Measurements from ENCODE around the gene RETREG3. TPM values are rescaled to one million over a fixed set of nuclear protein-coding genes. Genes with fewer than 3 reads are reported as not detected.
"Not testable (repeated sequence)": the region's sequence is repeated elsewhere in the genome, so short reads cannot be mapped to it uniquely, and the experiment has no call there.

The RETREG3 gene
- total RNA-seq (2014; rRNA removed; shearing (Covaris generic)): 25.4 and 28.7 TPM in 2 replicates

GRCh38 chr17:42609182-42609813, at the start of gene RETREG3, which contains the start of gene TUBG1:
TSS of gene RETREG3 (minus strand) at chr17:42609374. CDS start at chr17:42609324, 50 bp downstream.
TSS of gene TUBG1 (plus strand) at chr17:42609683. CDS start at chr17:42609738, 55 bp downstream.
- DNase-seq (ENCODE audit: low read depth): peak; percentile 98

- no peak for DNase-seq (ENCODE audit: low read depth)
Measured at GRCh38 chr17:42657824-42658588, 48.8 kb upstream of the RETREG3 start.

GRCh38 chr17:42655528-42655927, 46.4 kb upstream of the RETREG3 start:
- DNase-seq (ENCODE audit: low read depth): peak; percentile 84

- DNase-seq (ENCODE audit: low read depth): peak; percentile 92
Measured at GRCh38 chr17:42653179-42654124, 44.3 kb upstream of the RETREG3 start.

- DNase-seq (ENCODE audit: low read depth): no peak
Measured at GRCh38 chr17:42651392-42651791, 42.2 kb upstream of the RETREG3 start.

- DNase-seq (ENCODE audit: low read depth): peak; percentile 30
Measured at GRCh38 chr17:42647778-42648177, 38.6 kb upstream of the RETREG3 start.

GRCh38 chr17:42642336-42642735, 33.2 kb upstream of the RETREG3 start:
- no peak for DNase-seq (ENCODE audit: low read depth)

- DNase-seq (ENCODE audit: low read depth): no peak
Measured at GRCh38 chr17:42640121-42640520, 30.9 kb upstream of the RETREG3 start.

- DNase-seq (ENCODE audit: low read depth): no peak
Measured at GRCh38 chr17:42639525-42640113, 30.4 kb upstream of the RETREG3 start.

- no peak for DNase-seq (ENCODE audit: low read depth)
Measured at GRCh38 chr17:42632949-42633444, 23.8 kb upstream of the RETREG3 start.

GRCh38 chr17:42629411-42630009, 20.3 kb upstream of the RETREG3 start:
- DNase-seq (ENCODE audit: low read depth): no peak

- not testable (repeated sequence) for DNase-seq (ENCODE audit: low read depth)
Measured at GRCh38 chr17:42627032-42627764, 18.0 kb upstream of the RETREG3 start.

- DNase-seq (ENCODE audit: low read depth): peak; percentile 58
Measured at GRCh38 chr17:42623732-42624596, 14.8 kb upstream of the RETREG3 start.

GRCh38 chr17:42623271-42623670, 14.1 kb upstream of the RETREG3 start:
- DNase-seq (ENCODE audit: low read depth): no peak

- not testable (repeated sequence) for DNase-seq (ENCODE audit: low read depth)
Measured at GRCh38 chr17:42621987-42622386, 12.8 kb upstream of the RETREG3 start.

- DNase-seq (ENCODE audit: low read depth): peak; percentile 61
Measured at GRCh38 chr17:42618442-42619150, 9.4 kb upstream of the RETREG3 start.

GRCh38 chr17:42617956-42618431, 8.8 kb upstream of the RETREG3 start:
- DNase-seq (ENCODE audit: low read depth): no peak

GRCh38 chr17:42613699-42614295, 4.6 kb upstream of the RETREG3 start:
- DNase-seq (ENCODE audit: low read depth): no peak

Measured in RPMI7951 (cell line).